Ascending aorta (tissue), 2 donors: Measurements from ENCODE around the gene CSPG4. TPM values are rescaled to one million over a fixed set of nuclear protein-coding genes. Genes with fewer than 3 reads are reported as not detected.

Experiments
- DNase-seq, 2 donors: peaks; one replicate each; pipeline ENCODE4 v3.0.0-alpha.2; 2019; ENCODE audit warnings: low spot score in 2 of 2
- H3K27ac ChIP-seq, 2 donors: fragments of 200-600 bp; sonication (generic); one replicate each; pipeline ENCODE4 v1.5.1; 2016 to 2017; ENCODE audit warnings: mild to moderate bottlenecking in 1 of 2
- H3K27me3 ChIP-seq: fragments of 200-600 bp; sonication (generic); one replicate; pipeline ENCODE4 v1.5.1; 2017
- H3K36me3 ChIP-seq, 2 donors: fragments of 200-600 bp; sonication (generic); one replicate each; pipeline ENCODE4 v1.5.1; 2016
- H3K4me1 ChIP-seq, 2 donors: fragments of 200-600 bp; sonication (generic); one replicate each; pipeline ENCODE4 v1.5.1; 2016 to 2017; ENCODE audit warnings: mild to moderate bottlenecking in 1 of 2
- H3K4me3 ChIP-seq, 2 donors: fragments of 200-600 bp; sonication (generic); one replicate each; pipeline ENCODE4 v1.5.1; 2016 to 2017; ENCODE audit warnings: mild to moderate bottlenecking in 1 of 2
- H3K9me3 ChIP-seq, 2 donors: fragments of 200-600 bp; sonication (generic); one replicate each; pipeline ENCODE4 v1.5.1; 2016
- intact Hi-C: fragments of 100-400 bp; cut with DNase I; formaldehyde crosslinking; loops from one replicate; pipeline ENCODE4 v1.15.1; 2023
- total RNA-seq: library from RNA; depleted of rRNA; stranded (reverse); fragments of >200 nt; gene quantifications from one replicate; pipeline ENCODE4 v1.1.0, GENCODE V29; 2016
- TF ChIP-seq, protein P1 (sequence below), 3 experiments: fragments of 200-600 bp in 2 of 3; fragments of 450-650 bp in 1 of 3; sonication (generic) in 2 of 3; IDR thresholded peaks; one replicate each; pipeline ENCODE4 v1.5.1; 2016 to 2019; ENCODE audit warnings: antibody characterized with exemption in 3 of 3, mild to moderate bottlenecking in 1 of 3, moderate library complexity in 1 of 3

The CSPG4 gene
- total RNA-seq, 1 donor from 2014 or later: 258 TPM

DNA sequence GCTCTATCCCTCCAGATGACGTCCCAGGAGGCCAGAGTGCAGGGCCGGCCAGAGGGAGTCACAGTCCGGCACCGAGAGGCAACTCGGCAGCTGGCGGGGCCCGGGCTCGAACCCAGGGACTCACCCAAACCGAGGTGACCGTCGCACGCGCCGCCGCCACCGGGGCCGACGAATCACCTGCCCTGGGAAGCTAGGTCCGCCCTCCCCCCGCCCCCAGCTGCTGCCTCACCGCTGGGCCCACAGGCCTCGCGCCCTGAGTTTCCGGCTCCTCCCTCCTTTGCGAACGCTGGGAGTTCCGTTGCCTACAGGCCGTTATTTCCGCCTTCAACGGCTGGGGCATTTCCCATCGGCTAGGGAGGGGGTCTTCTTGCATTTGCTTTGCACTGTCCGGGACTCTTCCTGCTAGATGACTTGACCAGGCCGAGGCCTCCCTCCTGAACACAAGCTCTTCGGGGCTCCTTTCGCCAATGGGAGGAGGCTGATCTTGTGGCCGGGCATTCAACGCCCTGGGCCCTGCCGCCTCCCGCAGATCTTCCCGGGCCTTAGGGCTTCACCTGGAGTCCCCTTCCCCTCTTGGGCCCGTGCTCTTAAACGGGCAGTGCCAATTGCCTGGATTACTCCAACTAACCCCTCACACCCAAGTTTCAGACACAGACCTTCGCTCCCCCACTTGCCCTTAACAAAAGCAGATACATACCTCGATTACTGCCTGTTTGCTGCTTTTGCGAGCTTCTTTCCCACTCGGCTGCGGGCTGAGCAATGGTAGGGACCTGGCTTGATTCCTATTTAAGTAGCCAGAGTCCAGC, 86.9 kb downstream of the CSPG4 start, which contains the start of gene SNUPN:
TSS of gene SNUPN (minus strand) at position 184 of the 806 bp plus-strand sequence. CDS start 4,674 bp downstream, outside the sequence.
- H3K9me3 ChIP-seq: no peaks in the 10 kb centered on the region
- H3K36me3 ChIP-seq: no peaks in the 10 kb centered on the region
- peak within 1 kb of the TSS; percentile 90 to 96 for H3K4me3 ChIP-seq
- intact Hi-C loops: loop anchor here (1.0 to 5.0 kb wide), 4 partner anchors 13 to 258 kb away; partner anchors contain the start of genes MAN2C1, SIN3A and SNX33
- peak; percentile 77 to 96 for DNase-seq
- peak within 1 kb of the TSS; percentile 93 to 97 for H3K27ac ChIP-seq
- no peaks in the 10 kb centered on the region for H3K27me3 ChIP-seq
- TF ChIP-seq, protein P1, sequence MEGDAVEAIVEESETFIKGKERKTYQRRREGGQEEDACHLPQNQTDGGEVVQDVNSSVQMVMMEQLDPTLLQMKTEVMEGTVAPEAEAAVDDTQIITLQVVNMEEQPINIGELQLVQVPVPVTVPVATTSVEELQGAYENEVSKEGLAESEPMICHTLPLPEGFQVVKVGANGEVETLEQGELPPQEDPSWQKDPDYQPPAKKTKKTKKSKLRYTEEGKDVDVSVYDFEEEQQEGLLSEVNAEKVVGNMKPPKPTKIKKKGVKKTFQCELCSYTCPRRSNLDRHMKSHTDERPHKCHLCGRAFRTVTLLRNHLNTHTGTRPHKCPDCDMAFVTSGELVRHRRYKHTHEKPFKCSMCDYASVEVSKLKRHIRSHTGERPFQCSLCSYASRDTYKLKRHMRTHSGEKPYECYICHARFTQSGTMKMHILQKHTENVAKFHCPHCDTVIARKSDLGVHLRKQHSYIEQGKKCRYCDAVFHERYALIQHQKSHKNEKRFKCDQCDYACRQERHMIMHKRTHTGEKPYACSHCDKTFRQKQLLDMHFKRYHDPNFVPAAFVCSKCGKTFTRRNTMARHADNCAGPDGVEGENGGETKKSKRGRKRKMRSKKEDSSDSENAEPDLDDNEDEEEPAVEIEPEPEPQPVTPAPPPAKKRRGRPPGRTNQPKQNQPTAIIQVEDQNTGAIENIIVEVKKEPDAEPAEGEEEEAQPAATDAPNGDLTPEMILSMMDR (IDR thresholded peaks at IDR 0.05): no peak
- H3K4me1 ChIP-seq: peaks cover 0 to 10% of the 10 kb centered on the region in 2 donors

Other genes starting within 250 kb of the CSPG4 start
- 7.1 TPM for gene PTPN9, start 133.5 kb downstream of the CSPG4 start, total RNA-seq
- 6.7 TPM for gene SNUPN, start 87.1 kb downstream of the CSPG4 start, total RNA-seq
- gene IMP3, start 72.6 kb downstream of the CSPG4 start, total RNA-seq: 159 TPM
- gene SNX33, start 64.9 kb downstream of the CSPG4 start, total RNA-seq: 53.5 TPM
- 40.3 TPM for gene UBE2Q2, start 130.6 kb upstream of the CSPG4 start, total RNA-seq
- gene FBXO22, start 191.0 kb upstream of the CSPG4 start, total RNA-seq: 2.9 TPM